Natural killer cell (primary cell): ENCODE results near the gene KLHDC10. TPM values are rescaled to one million over a fixed set of nuclear protein-coding genes. Genes with fewer than 3 reads are reported as not detected.

Source experiments
- ATAC-seq, 3 donors: fragments of 150-1000 bp in 2 of 3; fragments of 200-7000 bp in 1 of 3; cut with Tn5 transposase; 1 replicate in 1 of 3; 2 replicates in 2 of 3; pipeline ENCODE4 v1.10.0; 2021; ENCODE audit warnings: mild to moderate bottlenecking in 2 of 3, moderate library complexity in 2 of 3
- DNase-seq, 2 donors: peaks; one replicate each; pipeline versions ENCODE4 v3.0.0 to v3.0.0-alpha.2; 2013 to 2021; ENCODE audit warnings: mixed read lengths in 1 of 2
- H3K27ac ChIP-seq: one replicate; pipeline ENCODE4 v1.5.1; 2013; ENCODE audit warnings: mild to moderate bottlenecking, low read length
- H3K27me3 ChIP-seq: one replicate; pipeline ENCODE4 v1.6.1; 2013; ENCODE audit warnings: low read length; ENCODE audit not compliant: control insufficient read depth, insufficient read depth
- H3K36me3 ChIP-seq: one replicate; pipeline ENCODE4 v1.6.1; 2013; ENCODE audit warnings: low read length; ENCODE audit not compliant: control insufficient read depth, insufficient read depth
- H3K4me1 ChIP-seq: one replicate; pipeline ENCODE4 v1.6.1; 2013; ENCODE audit warnings: low read length; ENCODE audit not compliant: control insufficient read depth, insufficient read depth
- H3K4me3 ChIP-seq: one replicate; pipeline ENCODE4 v1.5.1; 2013; ENCODE audit warnings: low read length
- H3K9me3 ChIP-seq: one replicate; pipeline ENCODE4 v1.6.1; 2013; ENCODE audit warnings: low read length; ENCODE audit not compliant: control insufficient read depth, insufficient read depth
- H3K27ac Mint-ChIP-seq, 2 donors: one replicate each; pipeline ENCODE4 v1.8.0; 2022; ENCODE audit warnings: mild to moderate bottlenecking in 2 of 2, mixed read lengths in 2 of 2, moderate library complexity in 1 of 2
- H3K27me3 Mint-ChIP-seq, 2 donors: one replicate each; pipeline ENCODE4 v1.8.0; 2022; ENCODE audit warnings: low read depth in 2 of 2, mixed read lengths in 2 of 2
- H3K36me3 Mint-ChIP-seq: one replicate; pipeline ENCODE4 v1.8.0; 2022; ENCODE audit warnings: mixed read lengths
- H3K4me1 Mint-ChIP-seq, 2 donors: one replicate each; pipeline ENCODE4 v1.8.0; 2022; ENCODE audit warnings: mixed read lengths in 2 of 2
- H3K4me3 Mint-ChIP-seq: one replicate; pipeline ENCODE4 v1.8.0; 2022; ENCODE audit warnings: mild to moderate bottlenecking, moderate library complexity, mixed read lengths
- H3K9me3 Mint-ChIP-seq, 2 donors: one replicate each; pipeline ENCODE4 v1.8.0; 2022; ENCODE audit warnings: mixed read lengths in 2 of 2
- WGBS: methylation state at CpG from one replicate; pipeline ENCODE4 v1.1.7; 2013; ENCODE audit warnings: missing lambda C conversion rate; ENCODE audit not compliant: insufficient coverage; 5-methylcytosine and 5-hydroxymethylcytosine counted together
- intact Hi-C: fragments of 100-400 bp; cut with micrococcal nuclease; formaldehyde crosslinking; loops from one replicate; pipeline ENCODE4 v1.14.2; 2022
- total RNA-seq, 4 donors: library from RNA; stranded (reverse); fragments of 120-200 nt in 1 of 4; gene quantifications; one replicate each; pipeline versions ENCODE4 v1.2.3 to v1.2.4, GENCODE V29; 2013 to 2022
- TF ChIP-seq, protein P1 (sequence below): fragments of 200-600 bp; IDR thresholded peaks from one replicate; pipeline ENCODE4 v1.8.0; 2022; ENCODE audit warnings: antibody characterized with exemption

The KLHDC10 gene
- total RNA-seq, 3 donors from 2014 or later (not counting 1 experiment from before 2014, with no cell fraction given): 13.6 to 23.2 (median 21.9) TPM

- H3K27ac ChIP-seq: no peak overlapping the region
- H3K27ac Mint-ChIP-seq: peak overlapping the region in 1 of 2 donors; percentile 79
- H3K4me3 ChIP-seq: peak overlapping the region; percentile 52
- peaks cover 24% of the 10 kb centered on the region for H3K4me1 ChIP-seq
- H3K36me3 Mint-ChIP-seq: no peaks in the 10 kb centered on the region
- no peaks in the 10 kb centered on the region for H3K9me3 Mint-ChIP-seq
- no peaks in the 10 kb centered on the region for H3K27me3 ChIP-seq
- TF ChIP-seq, protein P1, sequence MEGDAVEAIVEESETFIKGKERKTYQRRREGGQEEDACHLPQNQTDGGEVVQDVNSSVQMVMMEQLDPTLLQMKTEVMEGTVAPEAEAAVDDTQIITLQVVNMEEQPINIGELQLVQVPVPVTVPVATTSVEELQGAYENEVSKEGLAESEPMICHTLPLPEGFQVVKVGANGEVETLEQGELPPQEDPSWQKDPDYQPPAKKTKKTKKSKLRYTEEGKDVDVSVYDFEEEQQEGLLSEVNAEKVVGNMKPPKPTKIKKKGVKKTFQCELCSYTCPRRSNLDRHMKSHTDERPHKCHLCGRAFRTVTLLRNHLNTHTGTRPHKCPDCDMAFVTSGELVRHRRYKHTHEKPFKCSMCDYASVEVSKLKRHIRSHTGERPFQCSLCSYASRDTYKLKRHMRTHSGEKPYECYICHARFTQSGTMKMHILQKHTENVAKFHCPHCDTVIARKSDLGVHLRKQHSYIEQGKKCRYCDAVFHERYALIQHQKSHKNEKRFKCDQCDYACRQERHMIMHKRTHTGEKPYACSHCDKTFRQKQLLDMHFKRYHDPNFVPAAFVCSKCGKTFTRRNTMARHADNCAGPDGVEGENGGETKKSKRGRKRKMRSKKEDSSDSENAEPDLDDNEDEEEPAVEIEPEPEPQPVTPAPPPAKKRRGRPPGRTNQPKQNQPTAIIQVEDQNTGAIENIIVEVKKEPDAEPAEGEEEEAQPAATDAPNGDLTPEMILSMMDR: no peak
- peaks cover 8 to 26% of the 10 kb centered on the region in 2 donors for H3K4me1 Mint-ChIP-seq
- H3K4me3 Mint-ChIP-seq: peak overlapping the region; percentile 49
- H3K27me3 Mint-ChIP-seq: no peaks in the 10 kb centered on the region
- H3K9me3 ChIP-seq: no peaks in the 10 kb centered on the region
- intact Hi-C loops: loop anchor here (5.0 kb wide), 1 partner anchor 70 kb away; the partner anchor contains the start of gene KLHDC10
- H3K36me3 ChIP-seq: peaks cover 4% of the 10 kb centered on the region
- ATAC-seq (no peak), DNase-seq (no peak)
- WGBS: 80% methylated on average over 17 of the region's 17 CpGs
These were observed 71.7 kb downstream of the KLHDC10 start for GRCh38 chr7:130141884-130142653.

DNA sequence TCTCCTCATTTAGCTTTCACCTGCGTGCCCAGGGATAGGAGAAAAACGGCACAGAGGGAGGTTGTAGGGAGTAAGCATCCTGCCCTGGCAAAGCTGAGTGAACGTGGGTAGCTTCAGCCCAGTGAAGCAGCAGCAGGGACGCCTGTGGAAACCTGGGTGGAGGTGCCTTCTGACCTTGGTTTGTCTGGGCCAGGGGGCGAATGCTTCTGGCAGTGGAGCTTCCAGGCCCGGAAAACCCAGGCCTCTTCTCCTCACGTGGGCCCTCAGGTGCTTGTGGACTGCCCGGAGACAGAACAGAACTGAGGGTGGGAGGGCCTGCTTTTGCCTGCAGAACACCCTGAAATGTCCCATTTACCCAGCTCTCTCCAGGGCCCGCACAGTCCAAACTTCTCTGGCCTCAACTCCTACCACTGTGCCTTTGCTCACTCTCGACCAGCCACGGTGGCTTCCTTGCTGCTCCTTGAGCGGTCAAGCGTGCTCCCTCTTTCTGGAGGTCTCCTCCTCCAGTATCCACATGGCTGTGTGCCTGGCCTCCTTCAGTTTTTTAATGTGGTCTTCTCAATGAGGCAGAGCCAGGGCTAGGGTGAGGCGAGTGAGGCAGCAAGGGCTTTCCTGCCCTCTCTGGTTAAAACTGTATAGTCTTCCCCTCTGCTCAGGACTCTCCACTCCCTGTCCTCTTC lies 72.5 kb downstream of the KLHDC10 start:
- Mint-ChIP-seq H3K27me3 (no peaks in the 10 kb centered on the region), H3K27ac (no peak overlapping the region), H3K36me3 (no peaks in the 10 kb centered on the region), H3K4me3 (peak overlapping the region; percentile 9), H3K4me1 (peaks cover 8 to 26% of the 10 kb centered on the region in 2 donors), H3K9me3 (no peaks in the 10 kb centered on the region)
- WGBS: 88% methylated on average over 14 of the region's 14 CpGs
- Histone ChIP-seq H3K36me3 (peaks cover 4% of the 10 kb centered on the region), H3K4me1 (peaks cover 24% of the 10 kb centered on the region), H3K4me3 (no peak overlapping the region), H3K27me3 (no peaks in the 10 kb centered on the region), H3K27ac (no peak overlapping the region), H3K9me3 (no peaks in the 10 kb centered on the region)
- DNase-seq (no peak), ATAC-seq (no peak)
- intact Hi-C loops: loop anchor here (5.0 kb wide), 1 partner anchor 70 kb away; the partner anchor contains the start of gene KLHDC10
- TF ChIP-seq, protein P1: no peak

DNA sequence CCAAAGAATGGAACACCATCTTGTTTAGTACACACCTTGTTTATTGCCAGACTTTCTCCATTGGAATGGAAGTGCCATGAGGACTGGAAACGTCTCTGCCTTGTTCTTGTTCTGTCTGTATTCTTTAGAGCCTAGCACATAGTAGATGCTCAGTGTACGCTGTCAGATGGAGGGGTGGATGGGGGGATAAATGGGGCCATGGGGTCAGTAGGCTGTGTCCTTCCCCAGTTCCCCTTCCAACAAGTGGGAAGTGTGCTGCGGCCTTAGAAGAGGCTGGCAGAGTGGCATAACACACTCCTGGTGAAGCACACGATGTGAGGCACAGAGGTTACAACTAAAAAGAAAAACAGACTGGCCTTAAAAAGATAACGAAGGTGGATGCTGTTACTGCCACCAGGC lies 73.0 kb downstream of the KLHDC10 start:
- intact Hi-C loops: loop anchor here (5.0 kb wide), 1 partner anchor 71 kb away; the partner anchor contains the start of gene KLHDC10
- Mint-ChIP-seq H3K27ac (no peak overlapping the region), H3K36me3 (no peaks in the 10 kb centered on the region), H3K9me3 (no peaks in the 10 kb centered on the region), H3K4me3 (no peak overlapping the region), H3K27me3 (no peaks in the 10 kb centered on the region), H3K4me1 (peaks cover 8 to 29% of the 10 kb centered on the region in 2 donors)
- H3K27ac ChIP-seq: no peak overlapping the region
- H3K4me3 ChIP-seq: no peak overlapping the region
- peaks cover 4% of the 10 kb centered on the region for H3K36me3 ChIP-seq
- 92% methylated on average over 5 of the region's 5 CpGs for WGBS
- ATAC-seq: no peak
- peaks cover 24% of the 10 kb centered on the region for H3K4me1 ChIP-seq
- no peaks in the 10 kb centered on the region for H3K9me3 ChIP-seq
- TF ChIP-seq, protein P1: no peak
- DNase-seq: no peak
- no peaks in the 10 kb centered on the region for H3K27me3 ChIP-seq
